ENCODE results near the gene UCN.

The UCN gene

GRCh38 chr2:27265536-27265870, 42.7 kb downstream of the UCN start:
- H3K36me3 ChIP-seq (ENCODE audit: insufficient read depth, low read length), result no peaks in the 10 kb centered on the region
- no peak for DNase-seq
- no peak overlapping the region for H3K4me3 ChIP-seq (ENCODE audit: low read depth in 1 of 2, low read length in 2 of 2)
- H3K9me3 ChIP-seq (ENCODE audit: insufficient read depth, low read length, severe bottlenecking), result no peaks in the 10 kb centered on the region
- H3K9ac ChIP-seq (ENCODE audit: low read depth, low read length), result no peak overlapping the region
- H2AFZ ChIP-seq (ENCODE audit: low read depth, low read length), result no peak overlapping the region
- H3K4me1 ChIP-seq (ENCODE audit: insufficient read depth, low read length), result no peaks in the 10 kb centered on the region
- peaks cover 8% of the 10 kb centered on the region for H3K27me3 ChIP-seq (ENCODE audit: insufficient read depth, low read length, poor library complexity)
- no peak overlapping the region for H3K27ac ChIP-seq (ENCODE audit: low read length)
- no peak overlapping the region for H3K4me2 ChIP-seq (ENCODE audit: insufficient read depth, low read length)
- H4K20me1 ChIP-seq (ENCODE audit: insufficient read depth, low read length), result no peaks in the 10 kb centered on the region
- no peaks in the 10 kb centered on the region for H3K79me2 ChIP-seq (ENCODE audit: insufficient read depth, low read length)
- no peak for ATAC-seq (ENCODE audit: insufficient read depth, low read depth)
- TF ChIP-seq CTCF (IDR thresholded peaks at IDR 0.05; ENCODE audit: borderline replicate concordance, extremely low read depth, low read length, poor library complexity, severe bottlenecking) (no peak), EZH2 (IDR thresholded peaks at IDR 0.05; ENCODE audit: borderline replicate concordance, low read depth, low read length, severe bottlenecking) (no peak)

GRCh38 chr2:27264753-27265535, 43.3 kb downstream of the UCN start:
- ATAC-seq (ENCODE audit: insufficient read depth, low read depth), result no peak
- no peaks in the 10 kb centered on the region for H3K9me3 ChIP-seq (ENCODE audit: insufficient read depth, low read length, severe bottlenecking)
- no peak for DNase-seq
- no peak overlapping the region for H3K27ac ChIP-seq (ENCODE audit: low read length)
- no peaks in the 10 kb centered on the region for H3K36me3 ChIP-seq (ENCODE audit: insufficient read depth, low read length)
- no peak overlapping the region for H2AFZ ChIP-seq (ENCODE audit: low read depth, low read length)
- H3K4me2 ChIP-seq (ENCODE audit: insufficient read depth, low read length), result no peak overlapping the region
- no peak overlapping the region for H3K9ac ChIP-seq (ENCODE audit: low read depth, low read length)
- no peaks in the 10 kb centered on the region for H3K4me1 ChIP-seq (ENCODE audit: insufficient read depth, low read length)
- no peak overlapping the region for H3K4me3 ChIP-seq (ENCODE audit: low read depth in 1 of 2, low read length in 2 of 2)
- TF ChIP-seq CTCF (IDR thresholded peaks at IDR 0.05; ENCODE audit: borderline replicate concordance, extremely low read depth, low read length, poor library complexity, severe bottlenecking) (no peak), EZH2 (IDR thresholded peaks at IDR 0.05; ENCODE audit: borderline replicate concordance, low read depth, low read length, severe bottlenecking) (no peak)
- peaks cover 8% of the 10 kb centered on the region for H3K27me3 ChIP-seq (ENCODE audit: insufficient read depth, low read length, poor library complexity)
- no peaks in the 10 kb centered on the region for H4K20me1 ChIP-seq (ENCODE audit: insufficient read depth, low read length)
- H3K79me2 ChIP-seq (ENCODE audit: insufficient read depth, low read length), result no peaks in the 10 kb centered on the region

- no peaks in the 10 kb centered on the region for H3K79me2 ChIP-seq (ENCODE audit: insufficient read depth, low read length)
- H3K27ac ChIP-seq (ENCODE audit: low read length), result no peak overlapping the region
- no peaks in the 10 kb centered on the region for H4K20me1 ChIP-seq (ENCODE audit: insufficient read depth, low read length)
- no peak for DNase-seq
- no peak overlapping the region for H3K4me3 ChIP-seq (ENCODE audit: low read depth in 1 of 2, low read length in 2 of 2)
- no peak overlapping the region for H2AFZ ChIP-seq (ENCODE audit: low read depth, low read length)
- H3K9me3 ChIP-seq (ENCODE audit: insufficient read depth, low read length, severe bottlenecking), result no peaks in the 10 kb centered on the region
- no peak for TF ChIP-seq CTCF (IDR thresholded peaks at IDR 0.05; ENCODE audit: borderline replicate concordance, extremely low read depth, low read length, poor library complexity, severe bottlenecking)
- no peak for TF ChIP-seq EZH2 (IDR thresholded peaks at IDR 0.05; ENCODE audit: borderline replicate concordance, low read depth, low read length, severe bottlenecking)
- no peaks in the 10 kb centered on the region for H3K36me3 ChIP-seq (ENCODE audit: insufficient read depth, low read length)
- peaks cover 8% of the 10 kb centered on the region for H3K27me3 ChIP-seq (ENCODE audit: insufficient read depth, low read length, poor library complexity)
- H3K9ac ChIP-seq (ENCODE audit: low read depth, low read length), result no peak overlapping the region
- H3K4me2 ChIP-seq (ENCODE audit: insufficient read depth, low read length), result no peak overlapping the region
- ATAC-seq (ENCODE audit: insufficient read depth, low read depth), result no peak
- H3K4me1 ChIP-seq (ENCODE audit: insufficient read depth, low read length), result no peaks in the 10 kb centered on the region
Observed at GRCh38 chr2:27264253-27264752, 43.9 kb downstream of the UCN start.
